ENCODE measurements around the gene TBX2. TPM values are rescaled to one million over a fixed set of nuclear protein-coding genes. Genes with fewer than 3 reads are reported as not detected.
A peak's percentile ranks its signal among the peaks of the same experiment; 100 is the strongest.

TBX2 gene
- total and polyA plus RNA-seq, 9 of the 15 experiments (the other 6 are each of a cell fraction or from before 2014, with no cell fraction given): 0.18 TPM; not detected in 8

- TF ChIP-seq JUN (IDR thresholded peaks at IDR 0.05; ENCODE audit: borderline replicate concordance, low read depth, low read length) (no peak), JUN (CRISPR knock-in tag; IDR thresholded peaks at IDR 0.05; ENCODE audit: borderline replicate concordance) (no peak), NFYB (IDR thresholded peaks at IDR 0.05; ENCODE audit: extremely low read depth, insufficient read length) (peak; percentile 14), ZNF740 (CRISPR knock-in tag; IDR thresholded peaks at IDR 0.05) (peak; percentile 82), ZNF740 (tag; IDR thresholded peaks at IDR 0.05) (peak in 1 of 2 experiments; percentile 59; a peak in 1 of 4 replicates), SMAD2 (IDR thresholded peaks at IDR 0.05; ENCODE audit: low read depth, low read length) (no peak), CC2D1A (IDR thresholded peaks at IDR 0.05) (no peak), ZNF586 (CRISPR knock-in tag; conservative IDR thresholded peaks at IDR 0.05) (no peak), MYC (IDR thresholded peaks at IDR 0.05; ENCODE audit: low read depth, low read length) (peak; percentile 40; the same call in 1 of the 2 replicates), MYC (CRISPR knock-in tag; IDR thresholded peaks at IDR 0.05; ENCODE audit: borderline replicate concordance, low read depth) (no peak)
- TF ChIP-seq, protein P1, sequence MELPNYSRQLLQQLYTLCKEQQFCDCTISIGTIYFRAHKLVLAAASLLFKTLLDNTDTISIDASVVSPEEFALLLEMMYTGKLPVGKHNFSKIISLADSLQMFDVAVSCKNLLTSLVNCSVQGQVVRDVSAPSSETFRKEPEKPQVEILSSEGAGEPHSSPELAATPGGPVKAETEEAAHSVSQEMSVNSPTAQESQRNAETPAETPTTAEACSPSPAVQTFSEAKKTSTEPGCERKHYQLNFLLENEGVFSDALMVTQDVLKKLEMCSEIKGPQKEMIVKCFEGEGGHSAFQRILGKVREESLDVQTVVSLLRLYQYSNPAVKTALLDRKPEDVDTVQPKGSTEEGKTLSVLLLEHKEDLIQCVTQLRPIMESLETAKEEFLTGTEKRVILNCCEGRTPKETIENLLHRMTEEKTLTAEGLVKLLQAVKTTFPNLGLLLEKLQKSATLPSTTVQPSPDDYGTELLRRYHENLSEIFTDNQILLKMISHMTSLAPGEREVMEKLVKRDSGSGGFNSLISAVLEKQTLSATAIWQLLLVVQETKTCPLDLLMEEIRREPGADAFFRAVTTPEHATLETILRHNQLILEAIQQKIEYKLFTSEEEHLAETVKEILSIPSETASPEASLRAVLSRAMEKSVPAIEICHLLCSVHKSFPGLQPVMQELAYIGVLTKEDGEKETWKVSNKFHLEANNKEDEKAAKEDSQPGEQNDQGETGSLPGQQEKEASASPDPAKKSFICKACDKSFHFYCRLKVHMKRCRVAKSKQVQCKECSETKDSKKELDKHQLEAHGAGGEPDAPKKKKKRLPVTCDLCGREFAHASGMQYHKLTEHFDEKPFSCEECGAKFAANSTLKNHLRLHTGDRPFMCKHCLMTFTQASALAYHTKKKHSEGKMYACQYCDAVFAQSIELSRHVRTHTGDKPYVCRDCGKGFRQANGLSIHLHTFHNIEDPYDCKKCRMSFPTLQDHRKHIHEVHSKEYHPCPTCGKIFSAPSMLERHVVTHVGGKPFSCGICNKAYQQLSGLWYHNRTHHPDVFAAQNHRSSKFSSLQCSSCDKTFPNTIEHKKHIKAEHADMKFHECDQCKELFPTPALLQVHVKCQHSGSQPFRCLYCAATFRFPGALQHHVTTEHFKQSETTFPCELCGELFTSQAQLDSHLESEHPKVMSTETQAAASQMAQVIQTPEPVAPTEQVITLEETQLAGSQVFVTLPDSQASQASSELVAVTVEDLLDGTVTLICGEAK (IDR thresholded peaks at IDR 0.05): no peak
- TF ChIP-seq, protein P1 (CRISPR knock-in tag; IDR thresholded peaks at IDR 0.05): no peak
- TF ChIP-seq, protein P2, sequence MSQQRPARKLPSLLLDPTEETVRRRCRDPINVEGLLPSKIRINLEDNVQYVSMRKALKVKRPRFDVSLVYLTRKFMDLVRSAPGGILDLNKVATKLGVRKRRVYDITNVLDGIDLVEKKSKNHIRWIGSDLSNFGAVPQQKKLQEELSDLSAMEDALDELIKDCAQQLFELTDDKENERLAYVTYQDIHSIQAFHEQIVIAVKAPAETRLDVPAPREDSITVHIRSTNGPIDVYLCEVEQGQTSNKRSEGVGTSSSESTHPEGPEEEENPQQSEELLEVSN (IDR thresholded peaks at IDR 0.05; ENCODE audit: borderline replicate concordance in 1 of 2, extremely low read depth in 1 of 2, insufficient read depth in 1 of 2, insufficient read length in 1 of 2, low read depth in 1 of 2, low read length in 1 of 2, poor library complexity in 1 of 2, severe bottlenecking in 1 of 2): peak; percentile 92 to 97
- TF ChIP-seq, protein P3, sequence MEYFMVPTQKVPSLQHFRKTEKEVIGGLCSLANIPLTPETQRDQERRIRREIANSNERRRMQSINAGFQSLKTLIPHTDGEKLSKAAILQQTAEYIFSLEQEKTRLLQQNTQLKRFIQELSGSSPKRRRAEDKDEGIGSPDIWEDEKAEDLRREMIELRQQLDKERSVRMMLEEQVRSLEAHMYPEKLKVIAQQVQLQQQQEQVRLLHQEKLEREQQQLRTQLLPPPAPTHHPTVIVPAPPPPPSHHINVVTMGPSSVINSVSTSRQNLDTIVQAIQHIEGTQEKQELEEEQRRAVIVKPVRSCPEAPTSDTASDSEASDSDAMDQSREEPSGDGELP (CRISPR knock-in tag; IDR thresholded peaks at IDR 0.05; ENCODE audit: borderline replicate concordance): peak; percentile 19; the same call in 1 of the 2 replicates
Measured at GRCh38 chr17:61443475-61443882, 43.8 kb downstream of the TBX2 start (continued).
